ENCODE results near the gene GMEB1.

GMEB1 gene

DNA sequence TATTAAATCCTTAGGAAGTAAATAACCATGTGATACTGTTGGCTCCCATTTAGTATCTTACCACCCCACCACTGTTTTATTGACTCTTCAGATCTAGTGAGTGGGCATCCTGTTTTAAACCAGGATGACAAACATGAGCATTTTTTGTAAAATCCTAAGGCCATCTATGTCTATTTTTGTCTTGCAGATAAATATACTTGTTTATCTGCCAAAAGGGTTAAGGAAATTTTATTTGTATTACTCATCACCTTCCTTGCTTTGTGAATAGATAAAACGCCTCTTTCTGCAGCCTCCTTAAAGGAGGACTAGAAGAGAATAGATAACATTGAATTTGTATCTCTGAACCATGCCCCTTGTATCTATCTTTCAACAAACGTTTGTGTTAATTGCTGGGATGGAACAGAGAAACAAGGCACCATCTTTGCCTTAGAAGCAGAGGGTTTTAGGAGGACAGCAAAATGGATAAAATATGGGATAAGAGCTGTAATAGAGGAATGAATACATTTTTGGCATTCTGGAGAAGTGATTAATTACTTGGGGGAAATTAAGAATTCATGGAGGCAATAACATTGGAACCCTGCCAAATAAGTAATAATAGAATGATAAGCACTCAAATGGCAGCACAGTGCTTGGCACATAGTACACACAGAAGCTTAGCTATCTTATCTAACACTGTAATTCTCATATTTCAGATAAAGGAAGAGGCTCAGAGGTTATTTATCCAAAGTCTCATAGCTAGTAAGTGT, 82.9 kb downstream of the GMEB1 start:
- no peak for DNase-seq

DNA sequence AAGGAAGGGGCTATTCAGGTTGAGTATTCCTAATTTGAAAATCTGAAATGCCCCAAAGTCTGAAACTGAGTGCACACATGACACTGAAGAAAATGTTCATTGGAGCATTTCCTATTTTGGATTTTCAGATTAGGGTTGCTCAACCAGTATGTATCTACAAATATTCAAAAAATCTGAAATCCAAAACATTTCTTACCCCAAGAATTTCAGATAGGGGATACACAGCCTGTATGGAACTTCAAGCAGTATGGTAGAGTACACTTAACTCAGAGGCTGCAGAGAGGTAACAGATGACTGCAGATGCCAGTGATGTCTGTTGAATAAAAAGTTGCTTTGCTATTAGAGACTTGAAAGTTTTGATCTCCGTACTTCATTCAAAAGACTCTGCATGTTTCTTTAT, 87.1 kb downstream of the GMEB1 start:
- DNase-seq: no peak

DNA sequence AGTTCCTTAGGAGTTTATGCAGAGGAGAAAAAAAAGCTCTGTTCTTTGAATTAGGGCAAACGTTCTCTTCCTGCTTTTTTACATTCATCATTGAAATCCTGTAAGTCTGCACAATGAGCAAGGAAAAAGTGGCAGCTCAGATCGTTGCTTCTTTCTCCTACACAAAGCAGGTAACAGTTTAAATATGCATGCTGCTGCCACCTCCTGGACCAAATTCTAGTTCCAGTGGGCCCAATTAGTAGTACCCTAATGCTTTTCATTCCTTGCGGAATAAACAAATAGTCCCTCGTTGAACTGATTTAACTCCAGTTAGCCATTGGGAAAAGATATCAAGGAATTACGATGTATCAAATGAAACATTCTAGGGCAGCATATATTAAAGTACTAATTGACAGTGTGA, 88.3 kb downstream of the GMEB1 start:
- no peak for DNase-seq

DNA sequence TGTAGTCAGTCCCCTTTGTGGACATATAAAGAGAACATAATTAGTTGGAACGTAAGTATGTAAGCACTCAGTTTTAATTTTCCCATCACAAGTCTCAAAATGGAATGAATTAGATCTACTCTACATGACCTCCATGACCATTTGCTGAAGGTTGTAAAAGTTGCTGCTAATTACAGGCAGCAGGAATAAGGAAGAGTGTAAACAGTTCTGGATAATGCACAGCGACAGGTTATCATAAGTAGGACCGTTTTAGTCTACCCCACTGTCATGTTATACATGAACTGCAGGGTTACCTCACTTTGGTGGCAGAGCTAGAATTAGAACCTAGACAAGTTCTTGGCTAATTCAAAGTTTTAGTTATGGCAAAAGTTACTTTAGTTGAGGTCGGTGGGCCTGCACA, 89.8 kb downstream of the GMEB1 start:
- no peak for DNase-seq

DNA sequence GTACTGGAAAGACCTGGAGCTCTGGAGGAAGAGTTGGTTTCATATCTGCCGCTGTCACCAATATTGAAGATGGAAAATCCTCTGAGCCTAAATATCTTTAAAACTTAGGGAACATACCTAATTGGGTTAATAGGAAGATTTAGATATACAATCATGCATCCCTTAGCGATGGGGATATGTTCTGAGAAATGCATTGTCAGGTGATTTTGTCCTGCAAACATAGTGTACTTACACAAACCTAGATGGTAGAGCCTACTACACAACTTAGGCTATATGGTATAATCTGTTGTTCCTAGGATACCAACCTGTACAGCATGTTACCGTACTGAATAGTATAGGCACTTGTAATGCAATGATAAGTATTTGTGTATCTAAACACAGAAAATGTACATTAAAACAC, 90.7 kb downstream of the GMEB1 start:
- DNase-seq: no peak

DNA sequence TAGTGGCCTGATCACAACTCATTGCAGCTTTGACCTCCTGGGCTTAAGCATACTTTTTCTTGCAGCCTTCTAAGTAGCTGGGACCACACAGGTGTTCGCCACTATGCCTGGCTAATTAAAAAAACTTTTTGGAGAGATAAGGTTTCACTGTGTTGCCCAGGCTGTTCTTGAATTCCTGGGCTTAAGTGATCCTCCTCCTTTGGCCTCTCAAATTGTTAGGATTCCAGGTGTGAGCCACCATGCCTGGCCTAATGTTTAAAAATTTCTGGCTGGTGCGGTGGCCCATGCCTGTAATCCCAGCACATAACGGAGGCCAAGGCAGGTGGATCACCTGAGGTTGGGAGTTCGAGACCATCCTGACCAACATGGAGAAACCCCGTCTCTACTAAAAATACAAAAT, 92.6 kb downstream of the GMEB1 start:
- no peak for DNase-seq

DNA sequence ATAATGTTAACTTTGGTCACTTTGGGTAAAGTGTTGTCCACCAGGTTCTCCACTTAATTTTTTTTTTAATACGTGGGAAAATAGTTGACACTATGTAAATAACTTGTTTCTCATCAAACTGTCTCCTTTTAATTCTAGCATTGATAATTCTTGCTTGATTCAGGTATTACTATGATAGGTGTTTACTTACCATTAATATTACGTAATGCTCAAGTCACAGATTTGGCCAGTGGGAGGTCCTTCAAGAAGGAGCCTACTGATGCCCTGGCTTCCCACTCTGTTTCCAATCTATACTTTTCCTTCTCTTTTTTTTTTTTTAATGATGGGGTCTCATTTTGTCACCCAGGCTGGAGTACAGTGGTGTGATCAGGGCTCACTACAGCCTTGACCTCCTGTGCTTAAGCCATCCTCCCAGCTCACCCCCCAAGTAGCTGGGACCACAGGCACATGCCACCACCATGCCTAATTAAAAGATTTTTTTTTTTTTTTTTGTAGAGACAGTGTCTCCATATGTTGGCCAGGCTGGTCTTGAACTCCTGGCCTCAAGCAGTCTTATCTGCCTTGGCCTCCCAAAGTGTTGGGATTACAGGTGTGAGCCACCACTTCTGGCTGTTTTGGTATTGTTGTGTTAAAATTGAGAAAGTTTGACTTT, 98.1 kb downstream of the GMEB1 start:
- no peak for DNase-seq

Measured in SHP77 treated with DMSO at 0.1 percent for 48 hours (cell line).